HEK293 (cell line): ENCODE data around the gene DENND1A.
A peak's percentile ranks its signal among the peaks of the same experiment; 100 is the strongest.

Experiments used
- GLI4 ChIP-seq: fragments of 450-650 bp; formaldehyde crosslinking; IDR thresholded peaks from 2 replicates; pipeline ENCODE4 v1.5.1; 2016; ENCODE audit warnings: missing biosample characterization, missing genetic modification characterization
- OVOL3 ChIP-seq: fragments of 450-650 bp; formaldehyde crosslinking; IDR thresholded peaks from 2 replicates; pipeline ENCODE4 v1.5.1; 2016; ENCODE audit warnings: missing biosample characterization, missing genetic modification characterization
- PRDM6 ChIP-seq: fragments of 450-650 bp; formaldehyde crosslinking; IDR thresholded peaks from 2 replicates; pipeline ENCODE4 v1.5.1; 2017; ENCODE audit warnings: missing biosample characterization, missing genetic modification characterization
- SP3 ChIP-seq: fragments of 450-650 bp; formaldehyde crosslinking; IDR thresholded peaks from 2 replicates; pipeline ENCODE4 v1.5.1; 2016; ENCODE audit warnings: missing biosample characterization, missing genetic modification characterization
- SP7 ChIP-seq: fragments of 450-650 bp; formaldehyde crosslinking; IDR thresholded peaks from 2 replicates; pipeline ENCODE4 v1.5.1; 2016; ENCODE audit warnings: missing biosample characterization, missing genetic modification characterization
- TSHZ1 ChIP-seq: fragments of 450-650 bp; formaldehyde crosslinking; IDR thresholded peaks from 2 replicates; pipeline ENCODE4 v1.5.1; 2016; ENCODE audit warnings: missing biosample characterization, missing genetic modification characterization, borderline replicate concordance
- ZBTB44 ChIP-seq: fragments of 450-650 bp; IDR thresholded peaks from 2 replicates; pipeline ENCODE4 v1.5.1; 2018; ENCODE audit warnings: missing biosample characterization, mild to moderate bottlenecking, missing genetic modification characterization
- ZNF114 ChIP-seq: fragments of 450-650 bp; formaldehyde crosslinking; IDR thresholded peaks from 2 replicates; pipeline ENCODE4 v1.5.0; 2017; ENCODE audit warnings: missing biosample characterization, missing genetic modification characterization
- ZNF121 ChIP-seq: fragments of 450-650 bp; formaldehyde crosslinking; IDR thresholded peaks from 2 replicates; pipeline ENCODE4 v1.5.1; 2016; ENCODE audit warnings: missing biosample characterization, missing genetic modification characterization
- ZNF146 ChIP-seq: fragments of 450-650 bp; formaldehyde crosslinking; IDR thresholded peaks from 2 replicates; pipeline ENCODE4 v1.5.1; 2016; ENCODE audit warnings: missing biosample characterization, missing genetic modification characterization
- ZNF221 ChIP-seq: fragments of 450-650 bp; formaldehyde crosslinking; IDR thresholded peaks from 2 replicates; pipeline ENCODE4 v1.5.1; 2017; ENCODE audit warnings: missing biosample characterization, missing genetic modification characterization, borderline replicate concordance
- ZNF280D ChIP-seq: fragments of 450-650 bp; formaldehyde crosslinking; IDR thresholded peaks from 2 replicates; pipeline ENCODE4 v1.5.1; 2016; ENCODE audit warnings: missing biosample characterization, missing genetic modification characterization
- ZNF324 ChIP-seq: fragments of 450-650 bp; formaldehyde crosslinking; IDR thresholded peaks from 2 replicates; pipeline ENCODE4 v1.5.1; 2016; ENCODE audit warnings: missing biosample characterization, missing genetic modification characterization
- ZNF488 ChIP-seq: fragments of 450-650 bp; formaldehyde crosslinking; IDR thresholded peaks from 2 replicates; pipeline ENCODE4 v1.5.1; 2016; ENCODE audit warnings: missing biosample characterization, missing genetic modification characterization
- ZNF518A ChIP-seq: fragments of 450-650 bp; formaldehyde crosslinking; conservative IDR thresholded peaks from 2 replicates; pipeline ENCODE4 v1.5.1; 2016; ENCODE audit warnings: low read depth, missing biosample characterization, missing genetic modification characterization
- ZNF530 ChIP-seq: fragments of 450-650 bp; formaldehyde crosslinking; IDR thresholded peaks from 2 replicates; pipeline ENCODE4 v1.5.1; 2016; ENCODE audit warnings: low read depth, missing biosample characterization, missing genetic modification characterization
- ZNF600 ChIP-seq: fragments of 450-650 bp; formaldehyde crosslinking; IDR thresholded peaks from 2 replicates; pipeline ENCODE4 v1.5.1; 2016; ENCODE audit warnings: missing biosample characterization, missing genetic modification characterization
- ZSCAN4 ChIP-seq: fragments of 450-650 bp; formaldehyde crosslinking; IDR thresholded peaks from 2 replicates; pipeline ENCODE4 v1.5.1; 2017; ENCODE audit warnings: missing biosample characterization, missing genetic modification characterization
- ZXDB ChIP-seq: fragments of 450-650 bp; formaldehyde crosslinking; IDR thresholded peaks from 2 replicates; pipeline ENCODE4 v1.5.1; 2016; ENCODE audit warnings: missing biosample characterization, missing genetic modification characterization

The DENND1A gene

GRCh38 chr9:123929870-123930831 lies at the start of gene DENND1A (continued):
- no peak for TF ChIP-seq ZNF518A (tag by site-specific recombination)
- no peak for TF ChIP-seq ZSCAN4 (tag by site-specific recombination)
- TF ChIP-seq ZNF146 (tag by site-specific recombination): no peak
- no peak for TF ChIP-seq ZNF114 (tag by site-specific recombination)
- TF ChIP-seq GLI4 (tag by site-specific recombination): no peak
- no peak for TF ChIP-seq ZNF324
- TF ChIP-seq TSHZ1 (tag by site-specific recombination): no peak
- peak; percentile 30; the same call in 1 of the 2 replicates for TF ChIP-seq SP7 (tag by site-specific recombination)
- no peak for TF ChIP-seq ZBTB44 (tag by site-specific recombination)
- no peak for TF ChIP-seq ZNF488
- TF ChIP-seq ZNF280D (tag by site-specific recombination): no peak
- TF ChIP-seq ZNF600: no peak
- no peak for TF ChIP-seq ZNF530 (tag by site-specific recombination)
- no peak for TF ChIP-seq OVOL3 (tag by site-specific recombination)
- TF ChIP-seq ZXDB (tag by site-specific recombination): no peak
- TF ChIP-seq SP3: peak; percentile 38; the same call in 1 of the 2 replicates
- no peak for TF ChIP-seq ZNF121 (tag by site-specific recombination)
- no peak for TF ChIP-seq ZNF221
- TF ChIP-seq PRDM6 (tag by site-specific recombination): no peak
